Astrocyte (in vitro differentiated cells and primary cell): ENCODE results near the gene PDLIM5. TPM values are rescaled to one million over a fixed set of nuclear protein-coding genes. Genes with fewer than 3 reads are reported as not detected.
"Not testable (repeated sequence)": the region's sequence is repeated elsewhere in the genome, so short reads cannot be mapped to it uniquely, and the experiment has no call there.

Experiments
- DNase-seq: peaks from one replicate; pipeline ENCODE4 v3.0.0-alpha.2; 2010; ENCODE audit warnings: low read depth
- FAIRE-seq: peaks from 2 replicates; lab custom pipeline; 2011; peaks lifted over from hg19 to GRCh38; lab: Jason Lieb, UNC
- H2AFZ ChIP-seq: 2 replicates; pipeline ENCODE4 v1.6.0; 2012; ENCODE audit warnings: low read depth, low read length, inconsistent platforms
- H3K27ac ChIP-seq: 2 replicates; pipeline ENCODE4 v1.5.1; 2011; ENCODE audit warnings: low read depth, low read length, inconsistent platforms
- H3K27me3 ChIP-seq: 2 replicates; pipeline ENCODE4 v1.6.0; 2011; ENCODE audit warnings: low read length, inconsistent platforms; ENCODE audit not compliant: insufficient read depth
- H3K36me3 ChIP-seq: 2 replicates; pipeline ENCODE4 v1.5.1; 2011; ENCODE audit warnings: low read length, inconsistent platforms; ENCODE audit not compliant: insufficient read depth
- H3K4me1 ChIP-seq: 2 replicates; pipeline ENCODE4 v1.5.1; 2011; ENCODE audit warnings: low read length, inconsistent platforms; ENCODE audit not compliant: insufficient read depth
- H3K4me2 ChIP-seq: 2 replicates; pipeline ENCODE4 v1.6.0; 2012; ENCODE audit warnings: low read length, inconsistent platforms
- H3K4me3 ChIP-seq: 2 replicates; pipeline ENCODE4 v1.5.1; 2011; ENCODE audit warnings: low read depth, mild to moderate bottlenecking, low read length, inconsistent platforms; ENCODE audit not compliant: insufficient read depth
- H3K79me2 ChIP-seq: 2 replicates; pipeline ENCODE4 v1.6.0; 2012; ENCODE audit warnings: mild to moderate bottlenecking, low read length, inconsistent platforms; ENCODE audit not compliant: insufficient read depth
- H3K9ac ChIP-seq: 2 replicates; pipeline ENCODE4 v1.6.0; 2012; ENCODE audit warnings: mild to moderate bottlenecking, low read length, inconsistent platforms
- H3K9me3 ChIP-seq: 2 replicates; pipeline ENCODE4 v1.5.1; 2012; ENCODE audit warnings: low read depth, mild to moderate bottlenecking, low read length, inconsistent platforms; ENCODE audit not compliant: insufficient read depth
- H4K20me1 ChIP-seq: 2 replicates; pipeline ENCODE4 v1.6.0; 2012; ENCODE audit warnings: low read length, inconsistent platforms; ENCODE audit not compliant: insufficient read depth
- H3K27ac Mint-ChIP-seq: one replicate; pipeline ENCODE4 v1.8.0; 2021; ENCODE audit warnings: mild to moderate bottlenecking, mixed read lengths; ENCODE audit not compliant: unreplicated experiment
- H3K27me3 Mint-ChIP-seq: one replicate; pipeline ENCODE4 v1.8.0; 2021; ENCODE audit warnings: low read depth, mixed read lengths; ENCODE audit not compliant: unreplicated experiment
- H3K36me3 Mint-ChIP-seq: one replicate; pipeline ENCODE4 v1.8.0; 2021; ENCODE audit warnings: low read depth, mixed read lengths; ENCODE audit not compliant: unreplicated experiment
- H3K4me1 Mint-ChIP-seq: one replicate; pipeline ENCODE4 v1.8.0; 2021; ENCODE audit warnings: low read depth, mixed read lengths; ENCODE audit not compliant: unreplicated experiment
- H3K4me3 Mint-ChIP-seq: one replicate; pipeline ENCODE4 v1.8.0; 2021; ENCODE audit warnings: mild to moderate bottlenecking, moderate library complexity, mixed read lengths; ENCODE audit not compliant: unreplicated experiment
- H3K9me3 Mint-ChIP-seq: one replicate; pipeline ENCODE4 v1.8.0; 2021; ENCODE audit warnings: mild to moderate bottlenecking, mixed read lengths; ENCODE audit not compliant: unreplicated experiment
- EZH2 ChIP-seq: IDR thresholded peaks from 2 replicates; pipeline ENCODE4 v1.6.1; 2012; ENCODE audit warnings: mild to moderate bottlenecking, low read length, inconsistent platforms; ENCODE audit not compliant: insufficient read depth
- total RNA-seq: library from RNA; stranded (reverse); gene quantifications from 2 replicates; pipeline ENCODE4 v1.2.1, GENCODE V29; 2021
- TF ChIP-seq, protein P1 (sequence below): IDR thresholded peaks from 2 replicates; pipeline ENCODE4 v1.5.1; 2011; ENCODE audit warnings: low read depth, mild to moderate bottlenecking, inconsistent platforms, low read length, moderate library complexity; ENCODE audit not compliant: insufficient read depth

The PDLIM5 gene
- total RNA-seq, 1 donor from 2014 or later, result 181 TPM

DNA sequence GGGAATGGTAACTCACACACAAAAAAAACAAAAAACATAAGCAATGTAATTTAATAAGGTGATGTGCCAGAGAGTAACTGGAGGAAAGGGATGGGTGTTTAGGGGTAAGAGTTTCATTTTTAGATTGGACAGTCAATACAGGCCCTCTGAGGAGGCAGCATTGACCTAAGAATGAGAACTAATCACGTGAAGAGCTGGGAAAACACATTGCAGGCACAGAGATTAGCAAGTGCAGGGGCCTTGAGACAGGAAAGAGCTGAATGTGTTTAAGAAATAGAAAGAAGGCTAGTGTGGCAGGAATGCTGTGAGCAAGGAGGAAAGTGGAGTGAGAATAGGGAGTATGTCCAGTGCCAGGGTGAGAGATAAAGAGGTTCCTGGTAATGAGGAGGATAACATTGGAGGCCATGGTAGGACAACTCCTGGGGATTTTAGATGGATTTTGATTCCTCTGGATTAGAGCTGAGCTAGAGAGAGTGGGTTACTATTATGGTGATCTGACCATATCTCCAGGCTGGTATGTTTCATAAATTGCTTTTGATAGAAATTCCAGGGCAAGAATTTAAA lies 17.6 kb downstream of the PDLIM5 start:
- peaks cover 100% of the 10 kb centered on the region for H3K79me2 ChIP-seq
- no peaks in the 10 kb centered on the region for H3K9me3 Mint-ChIP-seq
- no peak overlapping the region for H3K4me3 ChIP-seq
- H3K36me3 ChIP-seq, result no peaks in the 10 kb centered on the region
- H2AFZ ChIP-seq, result no peak overlapping the region
- peaks cover 7% of the 10 kb centered on the region for H3K4me1 ChIP-seq
- H4K20me1 ChIP-seq, result peaks cover 76% of the 10 kb centered on the region
- no peaks in the 10 kb centered on the region for H3K27me3 Mint-ChIP-seq
- TF ChIP-seq EZH2, result no peak
- TF ChIP-seq, protein P1, sequence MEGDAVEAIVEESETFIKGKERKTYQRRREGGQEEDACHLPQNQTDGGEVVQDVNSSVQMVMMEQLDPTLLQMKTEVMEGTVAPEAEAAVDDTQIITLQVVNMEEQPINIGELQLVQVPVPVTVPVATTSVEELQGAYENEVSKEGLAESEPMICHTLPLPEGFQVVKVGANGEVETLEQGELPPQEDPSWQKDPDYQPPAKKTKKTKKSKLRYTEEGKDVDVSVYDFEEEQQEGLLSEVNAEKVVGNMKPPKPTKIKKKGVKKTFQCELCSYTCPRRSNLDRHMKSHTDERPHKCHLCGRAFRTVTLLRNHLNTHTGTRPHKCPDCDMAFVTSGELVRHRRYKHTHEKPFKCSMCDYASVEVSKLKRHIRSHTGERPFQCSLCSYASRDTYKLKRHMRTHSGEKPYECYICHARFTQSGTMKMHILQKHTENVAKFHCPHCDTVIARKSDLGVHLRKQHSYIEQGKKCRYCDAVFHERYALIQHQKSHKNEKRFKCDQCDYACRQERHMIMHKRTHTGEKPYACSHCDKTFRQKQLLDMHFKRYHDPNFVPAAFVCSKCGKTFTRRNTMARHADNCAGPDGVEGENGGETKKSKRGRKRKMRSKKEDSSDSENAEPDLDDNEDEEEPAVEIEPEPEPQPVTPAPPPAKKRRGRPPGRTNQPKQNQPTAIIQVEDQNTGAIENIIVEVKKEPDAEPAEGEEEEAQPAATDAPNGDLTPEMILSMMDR, result no peak
- no peaks in the 10 kb centered on the region for H3K27me3 ChIP-seq
- H3K27ac ChIP-seq, result no peak overlapping the region
- peaks cover 15% of the 10 kb centered on the region for H3K4me1 Mint-ChIP-seq
- no peaks in the 10 kb centered on the region for H3K9me3 ChIP-seq
- H3K4me2 ChIP-seq, result no peak overlapping the region
- peaks cover 11% of the 10 kb centered on the region for H3K36me3 Mint-ChIP-seq
- H3K27ac Mint-ChIP-seq, result peak overlapping the region; percentile 16
- DNase-seq, result no peak
- no peak overlapping the region for H3K9ac ChIP-seq
- FAIRE-seq, result no peak
- no peak overlapping the region for H3K4me3 Mint-ChIP-seq

DNA sequence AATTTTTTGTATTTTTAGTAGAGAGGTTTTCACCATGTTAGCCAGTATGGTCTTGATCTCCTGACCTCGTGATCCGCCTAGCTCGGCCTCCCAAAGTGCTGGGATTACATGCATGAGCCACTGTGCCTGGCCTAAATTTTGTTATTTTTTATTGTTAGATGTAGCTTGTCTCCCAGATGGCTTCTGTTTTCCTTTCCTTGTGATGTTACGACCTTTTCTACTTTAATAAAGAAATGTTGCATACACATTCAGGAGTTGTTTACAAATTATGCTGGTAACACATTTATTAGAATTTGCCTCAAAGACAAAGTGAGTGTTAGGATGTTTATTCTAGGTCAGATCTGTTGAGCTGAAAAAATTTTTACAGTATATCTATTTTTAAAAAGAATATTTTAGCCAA lies 18.4 kb downstream of the PDLIM5 start:
- no peaks in the 10 kb centered on the region for H3K27me3 Mint-ChIP-seq
- Histone ChIP-seq H3K9ac (no peak overlapping the region), H4K20me1 (peaks cover 74% of the 10 kb centered on the region), H3K79me2 (peaks cover 100% of the 10 kb centered on the region), H2AFZ (no peak overlapping the region), H3K27me3 (no peaks in the 10 kb centered on the region), H3K4me3 (no peak overlapping the region), H3K27ac (no peak overlapping the region), H3K4me1 (peaks cover 7% of the 10 kb centered on the region), H3K36me3 (no peaks in the 10 kb centered on the region), H3K9me3 (no peaks in the 10 kb centered on the region), H3K4me2 (no peak overlapping the region)
- DNase-seq, result no peak
- FAIRE-seq, result no peak
- TF ChIP-seq, protein P1, result no peak
- TF ChIP-seq EZH2, result no peak
- H3K4me1 Mint-ChIP-seq, result peaks cover 15% of the 10 kb centered on the region
- H3K4me3 Mint-ChIP-seq, result no peak overlapping the region
- H3K36me3 Mint-ChIP-seq, result peaks cover 11% of the 10 kb centered on the region
- H3K27ac Mint-ChIP-seq, result no peak overlapping the region
- H3K9me3 Mint-ChIP-seq, result no peaks in the 10 kb centered on the region

DNA sequence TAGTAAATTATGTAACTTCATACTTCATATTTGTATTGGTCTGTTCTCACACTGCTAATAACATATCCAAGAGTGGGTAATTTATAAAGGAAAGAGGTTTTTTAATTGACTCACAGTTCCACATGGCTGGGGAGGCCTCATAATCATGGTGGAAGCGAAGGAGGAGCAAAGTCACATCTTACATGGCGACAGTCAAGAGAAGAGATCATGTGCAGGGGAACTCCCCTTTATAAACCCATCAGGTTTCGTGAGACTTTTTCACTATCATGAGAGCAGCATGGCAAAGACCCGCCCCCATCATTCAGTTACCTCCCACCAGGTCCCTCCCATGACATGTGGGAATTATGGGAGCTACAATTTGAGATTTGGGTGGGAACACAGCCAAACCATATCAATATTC lies 19.0 kb downstream of the PDLIM5 start:
- Mint-ChIP-seq H3K4me1 (peaks cover 15% of the 10 kb centered on the region), H3K36me3 (peaks cover 11% of the 10 kb centered on the region)
- not testable (repeated sequence) for H3K4me3 ChIP-seq, H3K27ac Mint-ChIP-seq, H3K27ac ChIP-seq, H3K9ac ChIP-seq, H3K27me3 ChIP-seq, DNase-seq, H3K4me1 ChIP-seq, H3K4me3 Mint-ChIP-seq, H3K4me2 ChIP-seq, H3K9me3 Mint-ChIP-seq, H3K36me3 ChIP-seq, H2AFZ ChIP-seq, FAIRE-seq, H3K27me3 Mint-ChIP-seq, H3K9me3 ChIP-seq
- Histone ChIP-seq H3K79me2 (peaks cover 100% of the 10 kb centered on the region), H4K20me1 (peaks cover 68% of the 10 kb centered on the region)
